HG03439 (cell line): ENCODE measurements around the gene TKT.

Source experiments
- ATAC-seq: cut with Tn5 transposase; IDR thresholded peaks from one replicate; pipeline ENCODE4 v1.9.1; 2021; ENCODE audit warnings: mild to moderate bottlenecking, moderate library complexity; ENCODE audit not compliant: unreplicated experiment

Gene TKT

DNA sequence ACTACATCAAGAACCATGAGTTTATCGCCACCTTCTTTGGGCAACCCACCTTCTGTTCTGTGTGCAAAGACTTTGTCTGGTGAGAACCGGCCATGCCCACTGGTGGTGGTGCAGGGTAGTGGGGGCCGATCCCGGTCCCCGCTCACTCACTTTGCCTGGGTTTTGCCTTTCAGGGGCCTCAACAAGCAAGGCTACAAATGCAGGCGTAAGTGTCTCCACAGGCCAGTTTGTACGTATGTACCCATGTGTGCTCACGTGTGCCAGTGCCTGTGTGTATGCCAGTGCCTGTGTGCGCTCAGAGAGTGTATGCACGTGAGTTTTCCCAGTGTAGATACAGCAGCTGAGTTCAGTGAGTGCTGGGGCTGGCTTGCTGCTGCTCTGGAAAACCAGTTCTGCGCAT lies 74.3 kb downstream of the TKT start:
- no peak for ATAC-seq

GRCh38 chr3:53181024-53181371 lies 74.8 kb downstream of the TKT start:
- peak; percentile 8 for ATAC-seq

DNA sequence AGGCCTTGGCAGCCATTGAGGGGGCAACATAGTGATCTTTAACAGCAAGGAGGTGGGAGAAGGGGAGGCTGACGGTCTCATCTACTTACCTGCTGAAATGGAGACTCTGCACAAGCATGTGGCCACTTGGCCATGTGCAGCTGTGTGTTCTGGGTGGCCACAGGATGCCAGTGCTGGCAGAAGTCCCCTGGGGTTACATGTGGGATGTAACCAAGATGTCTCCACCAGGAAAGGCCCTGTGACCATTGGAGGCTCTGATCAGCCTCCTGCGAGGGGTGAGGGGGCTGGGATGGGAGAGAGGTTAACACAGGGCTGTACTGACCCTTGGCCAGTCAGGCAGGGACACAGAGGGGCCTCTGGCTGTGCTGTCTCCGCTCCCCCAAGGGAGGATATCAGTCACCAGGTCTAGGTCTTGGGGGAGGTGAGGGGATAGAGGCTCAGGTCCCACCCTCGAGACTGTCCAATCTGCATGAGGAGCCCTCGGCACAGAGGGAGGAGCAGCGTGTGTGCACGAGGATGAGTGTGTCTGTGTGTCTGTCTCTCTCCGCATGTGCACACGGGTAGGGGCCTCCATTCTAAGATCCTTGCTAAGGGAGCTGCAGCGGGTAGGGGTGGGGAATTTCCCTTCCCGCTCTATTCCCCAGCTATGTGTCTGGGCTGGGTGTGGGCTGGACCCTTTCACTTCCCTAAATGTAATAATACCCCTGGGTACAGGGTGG lies 75.4 kb downstream of the TKT start:
- peak; percentile 84 for ATAC-seq

- ATAC-seq = no peak
Measured at GRCh38 chr3:53179580-53179979, 76.2 kb downstream of the TKT start.

DNA sequence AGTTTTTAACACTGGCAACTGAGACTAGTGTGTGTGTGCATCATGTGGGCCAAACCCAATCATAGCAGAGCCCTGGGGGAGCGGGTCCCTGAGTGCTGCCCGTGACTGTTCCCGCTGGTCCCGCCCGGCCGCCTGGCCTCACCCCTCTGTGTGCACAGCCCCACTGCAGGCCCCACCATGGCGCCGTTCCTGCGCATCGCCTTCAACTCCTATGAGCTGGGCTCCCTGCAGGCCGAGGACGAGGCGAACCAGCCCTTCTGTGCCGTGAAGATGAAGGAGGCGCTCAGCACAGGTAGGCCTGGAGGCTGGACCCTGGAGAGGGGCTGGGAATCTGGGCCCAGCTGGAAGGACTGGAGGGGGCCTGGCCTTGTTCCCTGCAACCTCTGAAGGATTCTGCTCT lies 77.6 kb downstream of the TKT start:
- ATAC-seq = no peak

GRCh38 chr3:53175613-53176540 lies 79.9 kb downstream of the TKT start:
- ATAC-seq = no peak
